GM23338 (cell line): ENCODE measurements around the gene MECP2. TPM values are rescaled to one million over a fixed set of nuclear protein-coding genes. Genes with fewer than 3 reads are reported as not detected.

Experiments used
- ATAC-seq: fragments of 200-7000 bp; cut with Tn5 transposase; 3 replicates; pipeline ENCODE4 v1.9.1; 2020
- DNase-seq: peaks from one replicate; pipeline ENCODE4 v3.0.0-alpha.2; 2015; ENCODE audit warnings: low spot score
- H2AFZ ChIP-seq: fragments of 200-600 bp; sonication (generic); 2 replicates; pipeline ENCODE4 v1.8.0; 2016; ENCODE audit warnings: antibody characterized with exemption, mild to moderate bottlenecking, moderate library complexity
- H3F3A ChIP-seq: fragments of 200-600 bp; sonication (generic); replicated peaks from 2 replicates; pipeline ENCODE4 v1.8.0; 2017; ENCODE audit warnings: antibody characterized with exemption, mixed run types, low read depth
- H3K27ac ChIP-seq: fragments of 200-600 bp; sonication (generic); 2 replicates; pipeline ENCODE4 v1.6.1; 2016; ENCODE audit warnings: low read depth
- H3K27me3 ChIP-seq: fragments of 200-600 bp; sonication (generic); 2 replicates; pipeline ENCODE4 v1.8.0; 2016; ENCODE audit warnings: mild to moderate bottlenecking, mixed run types, moderate library complexity; ENCODE audit not compliant: insufficient read depth
- H3K36me3 ChIP-seq: fragments of 200-600 bp; sonication (generic); 2 replicates; pipeline ENCODE4 v1.8.0; 2016; ENCODE audit warnings: mild to moderate bottlenecking; ENCODE audit not compliant: insufficient read depth
- H3K4me1 ChIP-seq: fragments of 200-600 bp; sonication (generic); 2 replicates; pipeline ENCODE4 v1.8.0; 2016; ENCODE audit warnings: mild to moderate bottlenecking, moderate library complexity; ENCODE audit not compliant: insufficient read depth
- H3K4me2 ChIP-seq: fragments of 200-600 bp; sonication (generic); 2 replicates; pipeline ENCODE4 v1.7.1; 2017; ENCODE audit warnings: mixed run types
- H3K4me3 ChIP-seq: fragments of 200-600 bp; sonication (generic); 2 replicates; pipeline ENCODE4 v1.6.1; 2016; ENCODE audit warnings: mixed run types
- H3K79me2 ChIP-seq: fragments of 200-600 bp; sonication (generic); replicated peaks from 2 replicates; pipeline ENCODE4 v1.8.0; 2017; ENCODE audit warnings: mild to moderate bottlenecking; ENCODE audit not compliant: insufficient read depth
- H3K9me2 ChIP-seq: fragments of 200-600 bp; sonication (generic); 2 replicates; pipeline ENCODE4 v1.8.0; 2017; ENCODE audit not compliant: insufficient read depth
- H4K20me1 ChIP-seq: fragments of 200-600 bp; sonication (generic); replicated peaks from 2 replicates; pipeline ENCODE4 v1.8.0; 2017; ENCODE audit warnings: mild to moderate bottlenecking; ENCODE audit not compliant: insufficient read depth
- H3K27ac Mint-ChIP-seq: 2 replicates; pipeline ENCODE4 v1.8.0; 2020; ENCODE audit warnings: inconsistent platforms, mild to moderate bottlenecking, moderate library complexity, mixed read lengths
- H3K27me3 Mint-ChIP-seq: 3 replicates; pipeline ENCODE4 v1.8.0; 2022; ENCODE audit warnings: low read depth, mild to moderate bottlenecking, moderate library complexity, mixed read lengths, inconsistent platforms; ENCODE audit not compliant: insufficient read depth, poor library complexity
- H3K36me3 Mint-ChIP-seq: 3 replicates; pipeline ENCODE4 v1.8.0; 2021; ENCODE audit warnings: low read depth, mild to moderate bottlenecking, inconsistent platforms, moderate library complexity, mixed read lengths
- H3K4me1 Mint-ChIP-seq: 3 replicates; pipeline ENCODE4 v1.8.0; 2020; ENCODE audit warnings: mild to moderate bottlenecking, inconsistent platforms, mixed read lengths
- H3K4me3 Mint-ChIP-seq: 3 replicates; pipeline ENCODE4 v1.8.0; 2021; ENCODE audit warnings: moderate library complexity, mild to moderate bottlenecking, inconsistent platforms, mixed read lengths
- H3K9me3 Mint-ChIP-seq: 3 replicates; pipeline ENCODE4 v1.8.0; 2020; ENCODE audit warnings: moderate library complexity, mild to moderate bottlenecking, inconsistent platforms, mixed read lengths
- CREB1 ChIP-seq: fragments of 250-450 bp; sonication (Bioruptor Pico); IDR thresholded peaks from 2 replicates; pipeline ENCODE4 v1.5.0; 2020; ENCODE audit warnings: low read depth, mild to moderate bottlenecking, moderate library complexity
- EZH2 ChIP-seq: fragments of 200-600 bp; sonication (generic); IDR thresholded peaks from one replicate; pipeline ENCODE4 v1.8.0; 2017; ENCODE audit warnings: antibody characterized with exemption, mild to moderate bottlenecking, low read depth; ENCODE audit not compliant: unreplicated experiment
- JUNB ChIP-seq: IDR thresholded peaks from one replicate; pipeline ENCODE4 v1.6.1; 2016; ENCODE audit warnings: antibody characterized with exemption; ENCODE audit not compliant: unreplicated experiment
- NANOG ChIP-seq: IDR thresholded peaks from 2 replicates; pipeline ENCODE4 v1.6.1; 2016; ENCODE audit warnings: antibody characterized with exemption, borderline replicate concordance
- POLR2AphosphoS5 ChIP-seq: IDR thresholded peaks from 2 replicates; pipeline ENCODE4 v1.6.1; 2016; ENCODE audit warnings: antibody characterized with exemption, low read depth
- REST ChIP-seq: IDR thresholded peaks from one replicate; pipeline ENCODE4 v1.6.1; 2018; ENCODE audit warnings: antibody characterized with exemption; ENCODE audit not compliant: unreplicated experiment
- STAT1 ChIP-seq: IDR thresholded peaks from one replicate; pipeline ENCODE4 v1.6.1; 2016; ENCODE audit warnings: antibody characterized with exemption; ENCODE audit not compliant: unreplicated experiment
- ZNF331 ChIP-seq: fragments of 250-450 bp; sonication (Bioruptor Pico); IDR thresholded peaks from 2 replicates; pipeline ENCODE4 v1.5.0; 2020; ENCODE audit warnings: low read depth, mild to moderate bottlenecking, moderate library complexity
- ZNF462 ChIP-seq: fragments of 250-450 bp; sonication (Bioruptor Pico); IDR thresholded peaks from 2 replicates; pipeline ENCODE4 v1.5.0; 2020; ENCODE audit warnings: mild to moderate bottlenecking, moderate library complexity
- polyA plus RNA-seq: library from polyadenylated mRNA; unstranded; fragments of >200 nt; fragmentation: Nextera tagmentation; extraction: Ambion mirVana; gene quantifications from 2 replicates; pipeline ENCODE4 v1.2.1, GENCODE V29; 2016
- total RNA-seq: library from RNA; depleted of rRNA; stranded (reverse); fragments of >200 nt; shearing (Covaris generic); gene quantifications from 2 replicates; pipeline ENCODE4 v1.2.3, GENCODE V29; 2014

The MECP2 gene
- total and polyA plus RNA-seq, 2 experiments from 2014 or later: 27.7 to 32.7 TPM

GRCh38 chrX:154027986-154028385, 69.5 kb downstream of the MECP2 start:
- Histone ChIP-seq H2AFZ (no peak overlapping the region), H3K36me3 (no peaks in the 10 kb centered on the region), H3K4me2 (no peak overlapping the region), H3K4me1 (no peaks in the 10 kb centered on the region; the same call in 1 of the 2 replicates), H3K27ac (no peak overlapping the region), H3K27me3 (no peaks in the 10 kb centered on the region), H3K9me2 (no peaks in the 10 kb centered on the region), H3K4me3 (no peak overlapping the region), H4K20me1 (no peaks in the 10 kb centered on the region), H3F3A (no peaks in the 10 kb centered on the region), H3K79me2 (no peaks in the 10 kb centered on the region)
- Mint-ChIP-seq H3K9me3 (no peaks in the 10 kb centered on the region), H3K4me1 (peaks cover 27% of the 10 kb centered on the region), H3K27me3 (peaks cover 10% of the 10 kb centered on the region), H3K4me3 (no peak overlapping the region), H3K27ac (no peak overlapping the region), H3K36me3 (peaks cover 25% of the 10 kb centered on the region; the same call in 2 of the 3 replicates)
- ATAC-seq (no peak), DNase-seq (no peak)
- no peak for TF ChIP-seq STAT1
- no peak for TF ChIP-seq EZH2
- TF ChIP-seq ZNF462 (CRISPR knock-in tag): no peak
- no peak for TF ChIP-seq POLR2AphosphoS5

GRCh38 chrX:154027022-154027402, 70.5 kb downstream of the MECP2 start:
- Histone ChIP-seq H3F3A (no peaks in the 10 kb centered on the region), H3K27ac (no peak overlapping the region), H3K4me3 (no peak overlapping the region), H3K36me3 (no peaks in the 10 kb centered on the region), H3K27me3 (no peaks in the 10 kb centered on the region), H3K9me2 (no peaks in the 10 kb centered on the region), H3K4me2 (no peak overlapping the region), H4K20me1 (no peaks in the 10 kb centered on the region), H2AFZ (no peak overlapping the region), H3K4me1 (peaks cover 1% of the 10 kb centered on the region), H3K79me2 (no peaks in the 10 kb centered on the region)
- ATAC-seq (no peak), DNase-seq (no peak)
- H3K36me3 Mint-ChIP-seq: peaks cover 20% of the 10 kb centered on the region; the same call in 2 of the 3 replicates
- no peaks in the 10 kb centered on the region for H3K9me3 Mint-ChIP-seq
- H3K4me3 Mint-ChIP-seq: no peak overlapping the region
- no peak overlapping the region for H3K27ac Mint-ChIP-seq
- peaks cover 26% of the 10 kb centered on the region for H3K4me1 Mint-ChIP-seq
- peaks cover 10% of the 10 kb centered on the region for H3K27me3 Mint-ChIP-seq
- TF ChIP-seq ZNF331 (CRISPR knock-in tag): no peak
- TF ChIP-seq EZH2: no peak
- no peak for TF ChIP-seq CREB1 (CRISPR knock-in tag)
- no peak for TF ChIP-seq JUNB
- no peak for TF ChIP-seq REST
- TF ChIP-seq STAT1: no peak
- TF ChIP-seq NANOG: no peak
